B cell (primary cell): ENCODE measurements around the gene KCTD17.

Experiments
- CTCF ChIP-seq: fragments of 200-600 bp; IDR thresholded peaks from one replicate; pipeline ENCODE4 v1.8.0; 2022; ENCODE audit warnings: antibody characterized with exemption, mild to moderate bottlenecking
- EZH2 ChIP-seq: IDR thresholded peaks from 2 replicates; pipeline ENCODE4 v1.6.1; 2012; ENCODE audit warnings: borderline replicate concordance, low read depth, mild to moderate bottlenecking, moderate library complexity, low read length; ENCODE audit not compliant: insufficient read depth, poor library complexity, severe bottlenecking

GRCh38 chr22:37011472-37011871 lies 40.1 kb upstream of the KCTD17 start:
- TF ChIP-seq CTCF: no peak
- TF ChIP-seq EZH2: no peak
